ENCODE data around the gene GALNT2. TPM values are rescaled to one million over a fixed set of nuclear protein-coding genes. Genes with fewer than 3 reads are reported as not detected.

GALNT2 gene
- total RNA-seq, 1 donor from 2014 or later, result 29.3 TPM

- no peak for DNase-seq (ENCODE audit: low spot score)
- intact Hi-C loops (cut with DNase I), result loop anchor here (5.0 to 10.0 kb wide), 3 partner anchors 33 to 404 kb away; no protein-coding TSS in a partner anchor
Measured at GRCh38 chr1:230068952-230069684, 2.1 kb downstream of the GALNT2 start.

DNA sequence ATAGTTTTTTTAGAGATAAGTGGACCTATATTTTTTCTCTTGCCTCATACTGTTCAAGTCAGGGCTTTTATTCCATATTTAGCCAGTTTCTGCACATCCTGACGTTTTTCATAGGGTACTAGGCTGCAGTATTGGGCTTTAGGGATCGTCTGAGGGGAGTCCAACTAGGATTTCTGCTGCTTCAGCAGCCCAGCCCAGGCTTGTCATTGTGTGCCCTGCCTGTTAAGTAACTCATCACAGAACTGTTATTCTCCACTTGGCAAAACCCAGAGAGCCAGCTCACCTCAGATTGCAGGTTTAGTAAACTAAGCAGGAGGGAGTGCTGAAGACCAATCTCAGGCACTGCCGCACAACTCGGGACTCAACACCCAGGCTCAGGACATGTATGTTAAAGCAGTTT lies 2.8 kb downstream of the GALNT2 start:
- DNase-seq (ENCODE audit: low spot score), result no peak
- intact Hi-C loops (cut with DNase I), result loop anchor here (5.0 to 10.0 kb wide), 3 partner anchors 33 to 405 kb away; no protein-coding TSS in a partner anchor

DNA sequence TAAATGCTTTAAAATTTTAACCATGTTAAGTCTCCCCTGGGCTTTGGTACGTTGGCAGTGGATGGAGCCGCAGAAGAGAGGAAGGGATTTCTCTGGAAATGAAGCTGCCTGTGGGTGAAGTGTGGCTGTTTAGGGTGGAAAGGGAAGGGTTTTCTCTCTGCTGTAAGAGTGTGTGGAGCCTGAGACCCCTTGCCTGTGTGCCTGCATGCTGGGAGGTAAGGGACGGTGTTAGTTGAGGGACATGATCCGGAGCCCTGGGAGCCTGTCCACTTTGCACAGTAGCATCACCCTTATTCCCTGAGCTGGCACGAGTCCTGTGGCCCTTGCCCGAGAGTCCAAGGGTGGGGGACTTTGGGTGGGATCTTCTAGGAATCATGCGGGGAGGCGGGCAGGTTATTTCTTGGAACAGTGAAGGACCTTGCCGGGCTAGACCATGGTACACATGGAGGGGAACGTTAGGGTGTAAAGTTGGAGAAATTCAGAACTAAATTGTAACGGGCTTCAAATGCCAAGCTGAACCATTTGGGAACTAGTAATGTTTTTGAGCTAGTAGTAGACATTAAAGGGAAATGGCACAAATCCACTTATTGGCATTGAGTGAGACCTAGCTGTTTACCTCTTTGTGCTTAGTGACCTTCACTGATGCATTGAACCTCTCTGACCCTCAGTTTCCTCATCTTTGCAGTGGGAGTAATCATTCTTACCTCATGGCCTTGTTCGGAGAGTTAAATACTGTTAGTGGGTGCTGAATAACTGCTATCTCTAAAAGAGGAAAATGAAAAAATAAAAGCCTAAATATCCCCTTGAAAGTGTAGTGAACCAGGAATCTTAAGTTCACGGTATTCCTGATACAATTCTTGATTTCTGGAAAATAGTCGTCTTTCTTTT lies 3.5 kb downstream of the GALNT2 start:
- DNase-seq (ENCODE audit: low spot score), result no peak
- intact Hi-C loops (cut with DNase I), result no loop called here

DNA sequence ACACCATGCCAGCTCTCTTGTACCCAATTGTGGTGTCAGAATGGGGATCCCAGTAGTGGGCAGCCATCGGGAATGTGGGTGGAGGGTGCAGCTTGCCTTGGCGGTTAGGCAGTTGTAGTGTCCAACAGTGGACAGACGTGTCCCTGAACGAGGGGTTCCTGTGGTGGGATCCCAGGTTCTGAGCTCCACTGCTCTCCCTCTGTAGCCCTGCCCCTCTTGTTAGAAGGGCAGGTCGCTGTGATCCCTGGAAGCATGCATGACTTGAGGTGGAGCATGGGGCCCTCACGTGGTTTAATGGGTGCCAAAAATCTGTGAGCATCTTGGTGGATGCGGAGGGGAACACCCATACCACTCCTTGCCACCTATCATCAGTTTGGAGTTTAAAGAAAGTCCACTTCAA lies 4.3 kb downstream of the GALNT2 start:
- intact Hi-C loops (cut with DNase I), result no loop called here
- no peak for DNase-seq (ENCODE audit: low spot score)

DNA sequence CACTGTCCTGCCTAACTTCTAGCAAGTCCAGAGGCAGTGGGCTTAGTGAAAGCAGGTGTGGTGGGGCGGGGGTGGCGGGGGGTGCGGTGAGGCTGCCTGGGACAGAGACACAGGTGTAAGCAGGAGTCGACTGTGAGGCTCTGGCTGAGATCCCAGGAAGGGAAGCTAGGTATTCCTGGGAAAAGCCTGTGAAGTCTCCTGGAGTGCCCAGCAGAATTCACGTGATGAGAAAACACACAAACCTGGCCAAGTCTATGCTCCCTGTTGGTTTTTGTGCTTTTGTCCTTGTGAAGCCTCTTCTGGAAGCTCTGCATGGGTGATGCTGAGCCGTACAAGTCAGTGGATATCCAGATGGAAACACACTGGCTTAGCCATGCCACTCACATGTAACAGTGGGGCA lies 5.3 kb downstream of the GALNT2 start:
- no peak for DNase-seq (ENCODE audit: low spot score)
- intact Hi-C loops (cut with DNase I), result no loop called here

DNA sequence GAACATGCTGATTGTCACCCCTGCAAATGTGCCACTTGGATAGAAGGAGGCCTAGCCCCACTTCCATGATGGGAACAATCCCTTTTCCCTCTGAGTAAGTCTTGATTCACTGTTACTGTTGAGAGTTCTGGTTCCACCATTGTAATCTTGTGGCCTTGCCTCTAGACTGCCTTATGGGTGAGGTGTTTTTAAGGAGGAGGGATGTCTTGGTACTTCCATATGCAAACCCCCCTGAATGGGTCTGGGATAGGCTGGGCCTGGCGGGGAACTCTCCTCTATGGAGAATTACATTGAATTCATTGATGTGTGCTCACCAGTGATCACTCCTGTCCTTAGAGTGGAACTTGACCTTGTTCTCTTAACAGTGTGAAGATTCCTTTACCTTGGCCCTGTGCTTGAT lies 5.8 kb downstream of the GALNT2 start:
- intact Hi-C loops (cut with DNase I), result no loop called here

DNA sequence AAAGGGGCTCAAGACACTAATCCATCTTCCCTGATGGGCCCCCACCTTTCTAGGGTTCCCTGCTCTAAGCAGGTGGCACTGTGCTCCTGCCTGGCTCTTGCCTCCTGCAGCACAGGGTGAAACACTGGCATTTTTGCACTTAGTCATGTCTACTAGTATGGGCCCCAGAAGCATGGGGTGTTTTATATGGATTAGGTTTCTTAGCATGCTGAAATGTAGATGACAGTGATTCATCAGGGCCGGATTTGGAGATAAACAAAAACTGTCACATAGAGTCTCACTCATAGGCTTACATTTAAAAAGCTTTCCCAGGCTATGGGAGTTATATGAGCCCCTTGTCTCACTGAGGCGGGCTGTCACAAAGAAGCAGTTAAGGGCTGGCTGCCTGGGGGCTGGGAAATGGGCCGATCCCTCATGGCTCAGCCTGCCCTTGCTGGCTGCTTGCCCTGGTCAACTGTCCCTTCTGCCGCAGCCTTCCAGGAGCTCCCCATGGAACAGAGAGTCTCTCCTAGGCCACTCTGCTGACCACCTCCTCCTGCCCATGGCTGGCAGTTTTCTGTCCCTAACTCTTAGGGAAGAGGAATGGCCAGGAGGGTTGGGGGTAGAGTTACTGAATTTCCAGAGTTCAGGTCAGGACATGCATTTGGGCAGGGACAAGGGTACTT lies 6.5 kb downstream of the GALNT2 start:
- intact Hi-C loops (cut with DNase I), result no loop called here
- DNase-seq (ENCODE audit: low spot score), result no peak

More for the DNA sequence above, 5.8 kb downstream of the GALNT2 start:
- no peak for DNase-seq (ENCODE audit: low spot score)

GRCh38 chr1:230074270-230074669 lies 7.2 kb downstream of the GALNT2 start:
- DNase-seq (ENCODE audit: low spot score), result no peak
- intact Hi-C loops (cut with DNase I), result no loop called here

GRCh38 chr1:230074762-230075161 lies 7.7 kb downstream of the GALNT2 start:
- intact Hi-C loops (cut with DNase I), result no loop called here
- no peak for DNase-seq (ENCODE audit: low spot score)

- intact Hi-C loops (cut with DNase I), result no loop called here
- no peak for DNase-seq (ENCODE audit: low spot score)
Measured at GRCh38 chr1:230076121-230076520, 9.1 kb downstream of the GALNT2 start.

DNA sequence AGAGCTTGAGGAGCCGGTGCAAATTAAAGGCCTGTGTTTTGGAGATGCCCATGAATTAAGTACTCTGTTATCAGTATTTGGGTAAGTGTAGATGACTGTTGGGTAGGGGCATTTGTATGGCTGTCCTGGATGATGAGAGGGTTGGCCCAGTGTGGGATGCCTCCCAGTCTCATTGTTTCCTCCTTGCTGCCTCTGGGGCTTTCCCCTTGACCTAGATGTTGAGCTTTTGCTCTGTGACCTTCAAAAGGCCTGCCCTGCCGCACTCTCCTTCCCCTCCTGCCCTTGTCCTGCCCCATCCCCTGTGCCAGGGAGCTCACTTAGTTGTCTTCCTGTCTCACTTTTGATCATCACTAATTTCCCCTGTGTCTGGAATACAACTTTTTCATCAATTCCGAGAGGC lies 10.0 kb downstream of the GALNT2 start:
- DNase-seq (ENCODE audit: low spot score), result no peak
- intact Hi-C loops (cut with DNase I), result no loop called here

- DNase-seq (ENCODE audit: low spot score), result no peak
- intact Hi-C loops (cut with DNase I), result no loop called here
Measured at GRCh38 chr1:230077436-230078213, 10.6 kb downstream of the GALNT2 start.

- intact Hi-C loops (cut with DNase I), result loop anchor here (10.0 kb wide), 1 partner anchor 235 kb away; no protein-coding TSS in a partner anchor
- no peak for DNase-seq (ENCODE audit: low spot score)
Measured at GRCh38 chr1:230079199-230080024, 12.4 kb downstream of the GALNT2 start.

DNA sequence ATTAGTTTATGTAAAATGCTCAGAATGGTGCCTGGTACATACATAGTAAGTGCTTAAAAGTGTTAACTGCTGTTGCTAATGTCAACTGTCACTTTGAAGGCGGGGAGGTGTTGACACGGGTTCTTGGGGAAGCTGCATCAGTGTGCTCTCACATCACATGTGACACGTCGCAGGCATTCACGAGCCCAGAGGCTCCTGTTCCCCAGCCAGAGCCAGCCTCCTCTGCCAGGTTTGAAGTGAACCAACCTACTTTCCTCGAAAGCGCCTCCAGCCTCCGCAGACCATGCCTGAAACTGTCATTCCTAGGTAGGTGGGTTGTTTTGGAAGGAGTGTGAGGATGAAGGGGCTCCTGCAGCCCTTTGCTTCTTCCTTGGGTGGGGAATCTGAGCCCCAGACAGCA lies 13.8 kb downstream of the GALNT2 start:
- DNase-seq (ENCODE audit: low spot score), result no peak
- intact Hi-C loops (cut with DNase I), result loop anchor here (10.0 kb wide), 1 partner anchor 236 kb away; no protein-coding TSS in a partner anchor

DNA sequence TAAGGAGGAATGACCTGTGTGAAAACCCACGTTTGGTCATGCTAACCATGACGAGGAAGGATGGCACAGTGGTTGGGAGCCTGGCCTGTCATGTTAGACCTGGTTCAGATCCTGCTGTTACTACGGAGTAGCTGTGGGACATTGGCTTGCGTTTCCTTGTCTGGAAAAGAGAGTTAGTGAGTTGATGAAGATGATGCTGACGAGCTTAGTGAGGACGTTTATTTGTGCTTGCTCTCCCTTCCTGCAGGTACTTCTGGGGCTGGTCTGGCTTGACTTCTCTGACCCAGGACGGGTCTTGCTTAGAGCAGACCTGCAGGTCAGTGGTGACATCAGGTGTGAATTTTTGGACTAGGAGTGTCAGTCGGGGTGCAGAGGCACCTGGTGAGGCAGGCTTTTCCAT lies 14.7 kb downstream of the GALNT2 start:
- intact Hi-C loops (cut with DNase I), result loop anchor here (10.0 kb wide), 1 partner anchor 237 kb away; no protein-coding TSS in a partner anchor

GRCh38 chr1:230082211-230082610 lies 15.2 kb downstream of the GALNT2 start:
- intact Hi-C loops (cut with DNase I), result loop anchor here (10.0 kb wide), 1 partner anchor 237 kb away; no protein-coding TSS in a partner anchor
- no peak for DNase-seq (ENCODE audit: low spot score)

More for the DNA sequence above, 14.7 kb downstream of the GALNT2 start:
- no peak for DNase-seq (ENCODE audit: low spot score)

DNA sequence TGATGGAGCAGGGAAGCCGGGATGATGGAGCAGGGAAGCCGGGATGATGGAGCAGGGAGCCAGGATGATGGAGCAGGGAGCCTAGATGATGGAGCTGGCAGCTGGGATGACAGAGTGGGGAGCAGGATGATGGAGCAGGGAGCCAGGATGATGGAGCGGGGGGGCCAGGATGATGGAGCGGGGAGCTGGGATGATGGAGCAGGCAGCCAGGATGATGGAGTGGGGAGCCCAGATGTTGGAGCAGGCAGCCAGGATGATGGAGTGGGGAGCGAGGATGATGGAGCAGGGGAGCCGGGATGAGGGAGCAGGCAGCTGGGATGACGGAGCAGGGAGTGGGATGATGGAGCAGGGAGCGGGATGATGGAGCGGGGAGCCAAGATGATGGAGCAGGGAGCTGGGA lies 16.0 kb downstream of the GALNT2 start:
- no peak for DNase-seq (ENCODE audit: low spot score)
- intact Hi-C loops (cut with DNase I), result loop anchor here (10.0 kb wide), 1 partner anchor 238 kb away; no protein-coding TSS in a partner anchor

GRCh38 chr1:230083746-230084407 lies 16.8 kb downstream of the GALNT2 start:
- no peak for DNase-seq (ENCODE audit: low spot score)
- intact Hi-C loops (cut with DNase I), result loop anchor here (10.0 kb wide), 1 partner anchor 239 kb away; no protein-coding TSS in a partner anchor
